Adipocyte (in vitro differentiated cells): ENCODE data around the gene FBXO11.

Experiments used
- DNase-seq: peaks from one replicate; pipeline ENCODE4 v3.0.0-alpha.2; 2015; ENCODE audit warnings: low read depth
- H3K27me3 ChIP-seq: replicated peaks from 2 replicates; pipeline ENCODE4 v1.7.0; 2013; ENCODE audit warnings: mild to moderate bottlenecking, low read length, moderate library complexity; ENCODE audit not compliant: control insufficient read depth, insufficient read depth
- H3K36me3 ChIP-seq: 2 replicates; pipeline ENCODE4 v1.7.0; 2013; ENCODE audit warnings: low read length, mild to moderate bottlenecking, moderate library complexity; ENCODE audit not compliant: control insufficient read depth, insufficient read depth, severe bottlenecking
- H3K4me1 ChIP-seq: 2 replicates; pipeline ENCODE4 v1.7.0; 2013; ENCODE audit warnings: mild to moderate bottlenecking, low read length, moderate library complexity; ENCODE audit not compliant: control insufficient read depth, insufficient read depth
- H3K4me3 ChIP-seq: 2 replicates; pipeline ENCODE4 v1.7.0; 2013; ENCODE audit warnings: mild to moderate bottlenecking, low read length, moderate library complexity
- H3K9ac ChIP-seq: 2 replicates; pipeline ENCODE4 v1.7.0; 2013; ENCODE audit warnings: mild to moderate bottlenecking, low read length, moderate library complexity
- H3K9me3 ChIP-seq: 2 replicates; pipeline ENCODE4 v1.7.0; 2013; ENCODE audit warnings: mild to moderate bottlenecking, low read length, moderate library complexity; ENCODE audit not compliant: control insufficient read depth

FBXO11 gene

GRCh38 chr2:47906157-47907038, at the start of gene FBXO11:
TSS of gene FBXO11 (minus strand) at chr2:47906498. CDS start at chr2:47905720, 778 bp downstream.
- Histone ChIP-seq H3K9me3 (no peaks in the 10 kb centered on the region), H3K27me3 (no peaks in the 10 kb centered on the region), H3K9ac (peak within 1 kb of the TSS; percentile 87), H3K4me1 (peaks cover 27% of the 10 kb centered on the region), H3K4me3 (peak within 1 kb of the TSS; percentile 83), H3K36me3 (no peaks in the 10 kb centered on the region)
- peak; percentile 98 for DNase-seq

GRCh38 chr2:47950340-47951301, 44.3 kb upstream of the FBXO11 start:
- no peak overlapping the region for H3K9ac ChIP-seq
- H3K9me3 ChIP-seq = no peaks in the 10 kb centered on the region
- H3K4me1 ChIP-seq = no peaks in the 10 kb centered on the region
- H3K36me3 ChIP-seq = no peaks in the 10 kb centered on the region
- H3K4me3 ChIP-seq = no peak overlapping the region
- DNase-seq = peak; percentile 6
- H3K27me3 ChIP-seq = no peaks in the 10 kb centered on the region

GRCh38 chr2:47946593-47946992, 40.3 kb upstream of the FBXO11 start:
- DNase-seq = no peak
- Histone ChIP-seq H3K9ac (no peak overlapping the region), H3K36me3 (no peaks in the 10 kb centered on the region), H3K9me3 (no peaks in the 10 kb centered on the region), H3K4me1 (no peaks in the 10 kb centered on the region), H3K4me3 (no peak overlapping the region), H3K27me3 (no peaks in the 10 kb centered on the region)

- no peak overlapping the region for H3K4me3 ChIP-seq
- H3K4me1 ChIP-seq = no peaks in the 10 kb centered on the region
- H3K27me3 ChIP-seq = no peaks in the 10 kb centered on the region
- no peaks in the 10 kb centered on the region for H3K9me3 ChIP-seq
- no peak overlapping the region for H3K9ac ChIP-seq
- DNase-seq = no peak
- H3K36me3 ChIP-seq = no peaks in the 10 kb centered on the region
Measured at GRCh38 chr2:47945046-47945781, 38.9 kb upstream of the FBXO11 start.

GRCh38 chr2:47941936-47942335, 35.6 kb upstream of the FBXO11 start:
- H3K4me3 ChIP-seq = no peak overlapping the region
- H3K36me3 ChIP-seq = no peaks in the 10 kb centered on the region
- H3K9me3 ChIP-seq = no peaks in the 10 kb centered on the region
- no peak overlapping the region for H3K9ac ChIP-seq
- no peak for DNase-seq
- no peaks in the 10 kb centered on the region for H3K4me1 ChIP-seq
- H3K27me3 ChIP-seq = no peaks in the 10 kb centered on the region

- DNase-seq = no peak
- Histone ChIP-seq H3K36me3 (no peaks in the 10 kb centered on the region), H3K9ac (no peak overlapping the region), H3K27me3 (no peaks in the 10 kb centered on the region), H3K9me3 (no peaks in the 10 kb centered on the region), H3K4me3 (no peak overlapping the region), H3K4me1 (no peaks in the 10 kb centered on the region)
Measured at GRCh38 chr2:47937677-47938076, 31.4 kb upstream of the FBXO11 start.

GRCh38 chr2:47935071-47935470, 28.8 kb upstream of the FBXO11 start:
- H3K4me3 ChIP-seq = no peak overlapping the region
- H3K9me3 ChIP-seq = no peaks in the 10 kb centered on the region
- no peak overlapping the region for H3K9ac ChIP-seq
- H3K27me3 ChIP-seq = no peaks in the 10 kb centered on the region
- no peaks in the 10 kb centered on the region for H3K36me3 ChIP-seq
- H3K4me1 ChIP-seq = no peaks in the 10 kb centered on the region
- no peak for DNase-seq

GRCh38 chr2:47918043-47918442, 11.7 kb upstream of the FBXO11 start:
- DNase-seq = no peak
- Histone ChIP-seq H3K27me3 (no peaks in the 10 kb centered on the region), H3K4me1 (no peaks in the 10 kb centered on the region)

GRCh38 chr2:47917276-47917961, 11.1 kb upstream of the FBXO11 start:
- no peaks in the 10 kb centered on the region for H3K4me1 ChIP-seq
- H3K27me3 ChIP-seq = no peaks in the 10 kb centered on the region
- no peak overlapping the region for H3K9ac ChIP-seq
- H3K9me3 ChIP-seq = no peaks in the 10 kb centered on the region
- DNase-seq = no peak
- no peak overlapping the region for H3K4me3 ChIP-seq
- H3K36me3 ChIP-seq = no peaks in the 10 kb centered on the region

More at GRCh38 chr2:47918043-47918442, 11.7 kb upstream of the FBXO11 start:
- Histone ChIP-seq H3K9ac (no peak overlapping the region), H3K36me3 (no peaks in the 10 kb centered on the region), H3K9me3 (no peaks in the 10 kb centered on the region), H3K4me3 (no peak overlapping the region)

GRCh38 chr2:47916412-47916811, 10.1 kb upstream of the FBXO11 start:
- Histone ChIP-seq H3K9ac (no peak overlapping the region), H3K9me3 (no peaks in the 10 kb centered on the region), H3K4me1 (no peaks in the 10 kb centered on the region), H3K27me3 (no peaks in the 10 kb centered on the region), H3K4me3 (no peak overlapping the region), H3K36me3 (no peaks in the 10 kb centered on the region)
- no peak for DNase-seq
